Activated CD4-positive, alpha-beta T cell treated with anti-CD3 and anti-CD28 coated beads for 24 hours (primary cell): Measurements from ENCODE around the gene DEGS2.
A peak's percentile ranks its signal among the peaks of the same experiment; 100 is the strongest.
"Not testable (repeated sequence)": the region's sequence is repeated elsewhere in the genome, so short reads cannot be mapped to it uniquely, and the experiment has no call there.

ENCODE experiments used
- DNase-seq, 2 donors: peaks; one replicate each; pipeline ENCODE4 v3.0.0-alpha.2; 2020; ENCODE audit warnings: low read depth in 2 of 2

Gene DEGS2

DNA sequence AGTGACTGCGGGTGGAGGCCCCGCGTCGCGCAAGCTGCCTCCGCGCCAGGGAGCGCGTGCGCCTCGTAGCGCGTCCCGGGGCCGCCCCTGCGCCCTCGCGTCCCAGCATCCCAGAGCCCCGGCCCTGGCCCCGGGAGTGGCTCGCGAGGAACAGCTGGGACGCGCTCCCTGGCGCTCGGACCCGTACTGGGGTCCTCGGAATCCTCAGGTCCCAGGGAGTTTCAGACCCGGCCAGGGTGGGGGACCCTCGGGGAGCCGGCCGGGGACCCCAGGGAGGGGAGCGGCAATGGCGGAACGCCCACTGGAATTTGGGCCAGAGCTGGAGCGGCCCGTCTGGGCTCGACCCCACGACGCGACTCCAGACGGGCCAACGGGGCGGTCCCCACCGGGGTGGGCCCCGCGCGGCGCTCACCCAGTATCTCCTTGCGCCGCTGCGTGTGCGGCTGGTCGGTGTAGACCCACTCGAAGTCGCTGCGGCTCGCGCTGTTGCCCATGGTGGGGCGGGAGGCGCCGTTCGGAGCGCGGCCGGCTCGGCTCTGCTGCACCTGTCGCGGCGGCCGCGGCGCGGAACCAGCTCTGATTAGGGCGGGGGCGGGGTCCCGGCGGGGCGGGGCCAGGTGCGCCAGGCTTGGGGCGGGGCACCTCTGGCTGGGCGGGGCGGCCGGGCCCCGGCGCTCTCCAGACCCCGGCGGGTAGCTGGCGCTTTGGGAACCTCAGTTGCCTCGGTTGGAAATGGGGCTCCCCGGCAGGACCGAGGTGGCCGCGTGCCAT is at the start of gene DEGS2:
TSS of gene DEGS2 (minus strand) at position 552 of the 771 bp plus-strand sequence. CDS start at position 494, 58 bp downstream.
- DNase-seq: peak; percentile 45

DNA sequence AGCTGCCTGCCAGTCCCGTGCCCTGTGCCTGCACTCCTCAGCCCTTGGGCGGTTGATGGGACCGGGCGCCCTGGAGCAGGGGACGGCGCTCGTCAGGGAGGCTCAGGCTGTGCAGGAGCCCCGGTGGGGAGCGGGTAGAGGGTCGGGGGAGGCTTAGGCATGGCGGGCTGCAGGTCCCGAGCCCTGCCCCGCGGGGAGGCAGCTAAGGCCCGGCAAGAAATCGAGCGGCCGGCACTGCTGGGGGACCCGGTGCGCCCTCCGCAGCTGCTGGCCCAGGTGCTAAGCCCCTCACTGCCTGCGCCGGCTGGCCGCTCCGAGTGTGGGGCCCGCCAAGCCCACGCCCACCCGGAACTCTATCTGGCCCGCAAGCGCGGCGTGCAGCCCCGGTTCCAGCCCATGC is 48.7 kb upstream of the DEGS2 start:
- not testable (repeated sequence) for DNase-seq

DNA sequence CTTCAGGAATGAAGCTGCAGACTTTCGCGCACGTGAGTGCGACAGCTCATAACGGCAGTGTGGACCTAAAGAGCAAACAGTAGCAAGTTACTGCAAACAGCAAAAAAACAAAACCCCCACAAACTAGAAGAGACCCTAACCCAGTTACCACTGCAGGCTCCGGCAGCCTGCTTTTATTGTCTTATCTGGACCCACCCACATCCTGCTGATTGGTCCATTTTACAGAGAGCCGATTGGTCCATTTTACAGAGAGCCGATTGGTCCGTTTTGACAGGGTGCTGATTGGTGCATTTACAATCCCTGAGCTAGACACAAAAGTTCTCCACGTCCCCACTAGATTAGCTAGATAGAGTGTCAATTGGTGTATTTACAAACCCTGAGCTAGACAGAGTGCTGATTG is 48.1 kb upstream of the DEGS2 start:
- DNase-seq: not testable (repeated sequence)

DNA sequence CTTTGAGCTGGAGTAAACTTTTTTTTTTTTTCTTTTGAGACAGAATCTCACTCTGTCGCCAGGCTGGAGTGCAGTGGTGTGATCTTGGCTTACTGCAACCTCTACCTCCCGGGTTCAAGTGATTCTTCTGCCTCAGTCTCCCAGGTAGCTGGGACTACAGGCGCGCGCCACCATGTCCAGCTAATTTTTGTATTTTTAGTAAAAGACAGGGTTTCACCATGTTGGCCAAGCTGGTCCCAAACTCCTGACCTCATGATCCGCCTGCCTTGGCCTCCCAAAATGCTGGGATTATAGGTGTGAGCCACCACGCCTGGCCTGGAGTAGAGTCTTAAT is 45.4 kb upstream of the DEGS2 start:
- DNase-seq: not testable (repeated sequence)

DNA sequence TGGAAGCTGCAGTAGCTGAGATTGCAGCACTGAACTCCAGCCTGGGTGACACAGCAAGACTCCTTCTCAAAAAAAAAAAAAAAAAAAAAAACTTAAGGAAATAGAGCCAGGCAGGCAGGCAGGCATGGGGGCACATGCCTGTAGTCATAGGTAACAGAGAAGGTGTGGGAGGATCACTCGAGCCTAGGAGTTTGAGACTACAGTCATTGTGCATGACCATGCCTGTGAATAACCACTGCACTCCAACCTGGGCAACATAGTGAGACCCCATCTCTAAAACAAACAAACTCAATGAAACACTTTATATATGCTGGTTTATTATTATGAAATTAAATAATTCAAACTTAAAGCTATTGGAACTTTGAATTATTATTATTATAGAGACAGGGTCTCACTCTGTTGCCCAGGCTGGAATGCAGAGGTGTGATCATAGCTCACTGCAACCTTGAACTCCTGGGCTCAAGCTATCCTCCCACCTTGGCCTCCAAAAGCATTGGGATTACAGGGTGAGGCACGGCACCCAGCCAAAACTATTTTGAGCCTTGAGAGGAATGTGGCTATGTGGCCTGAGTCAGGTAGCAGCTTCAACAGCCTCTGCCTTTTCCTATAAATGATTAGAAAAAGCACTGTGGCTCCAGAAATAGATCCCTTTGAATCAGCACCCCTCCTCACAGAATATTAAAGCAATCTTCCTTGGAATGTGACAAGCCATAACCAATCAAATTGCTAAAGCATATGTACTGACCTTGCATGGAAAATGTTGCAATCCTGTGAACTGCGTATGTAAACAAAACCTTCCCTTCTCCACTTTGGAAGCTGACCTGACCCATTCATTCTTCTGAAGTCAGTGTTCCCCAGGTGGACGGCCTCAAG is 44.8 kb upstream of the DEGS2 start:
- no peak for DNase-seq

DNA sequence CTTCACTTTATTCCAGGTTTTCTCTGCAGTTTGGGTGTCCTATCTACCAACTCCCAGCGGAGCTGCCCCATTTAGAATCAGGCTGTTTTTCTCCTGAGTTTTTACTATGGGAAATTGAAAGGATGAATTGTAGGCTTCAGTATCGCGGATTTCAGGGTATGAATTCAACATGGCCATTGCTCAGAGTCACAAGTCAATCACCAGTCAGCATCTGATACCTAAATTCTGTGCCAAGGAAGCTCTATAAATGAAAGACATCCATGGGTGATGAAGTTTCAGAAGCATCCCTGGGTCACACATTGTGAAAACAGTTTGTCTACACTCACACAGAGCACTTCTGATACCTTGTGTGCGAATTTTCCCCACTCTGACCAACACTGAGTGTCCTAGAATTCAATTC is 43.7 kb upstream of the DEGS2 start:
- no peak for DNase-seq

DNA sequence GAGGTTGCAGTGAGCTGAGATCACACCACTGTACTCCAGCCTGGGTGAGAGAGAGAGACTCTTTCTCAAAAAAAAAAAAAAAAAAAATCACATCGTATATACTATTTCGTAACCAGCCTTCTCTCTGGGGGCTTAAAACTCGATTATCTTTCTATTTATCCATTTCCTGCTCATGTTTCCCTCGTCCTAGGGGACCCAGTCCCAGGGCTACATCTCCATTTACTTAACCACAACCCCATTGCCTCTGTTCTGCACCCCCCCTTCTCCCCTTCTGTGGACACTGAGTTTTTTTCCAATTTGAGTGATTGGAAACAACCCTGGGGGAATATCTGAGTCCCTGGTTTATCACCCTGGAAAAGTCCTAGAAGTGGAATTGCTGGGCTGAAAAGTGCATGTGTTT is 43.3 kb upstream of the DEGS2 start:
- no peak for DNase-seq

DNA sequence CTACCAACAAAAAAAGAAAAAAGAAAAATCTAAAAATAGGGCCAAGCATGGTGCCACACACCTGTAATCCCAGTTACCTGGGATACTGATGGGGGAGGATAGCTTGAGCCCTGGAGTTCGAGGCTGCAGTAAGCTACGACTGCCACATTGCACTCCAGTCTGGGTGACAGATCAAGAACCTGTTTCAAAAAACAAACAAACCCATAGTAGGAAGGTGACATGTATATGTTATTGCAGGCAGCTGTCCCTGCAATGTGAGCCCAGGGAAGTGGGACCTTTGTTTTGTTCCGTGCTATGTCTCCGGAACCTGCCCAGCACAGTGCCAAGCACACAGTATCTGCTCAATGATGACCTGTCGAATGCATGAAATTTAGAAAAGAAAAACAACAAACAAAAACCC is 42.3 kb upstream of the DEGS2 start:
- no peak for DNase-seq

DNA sequence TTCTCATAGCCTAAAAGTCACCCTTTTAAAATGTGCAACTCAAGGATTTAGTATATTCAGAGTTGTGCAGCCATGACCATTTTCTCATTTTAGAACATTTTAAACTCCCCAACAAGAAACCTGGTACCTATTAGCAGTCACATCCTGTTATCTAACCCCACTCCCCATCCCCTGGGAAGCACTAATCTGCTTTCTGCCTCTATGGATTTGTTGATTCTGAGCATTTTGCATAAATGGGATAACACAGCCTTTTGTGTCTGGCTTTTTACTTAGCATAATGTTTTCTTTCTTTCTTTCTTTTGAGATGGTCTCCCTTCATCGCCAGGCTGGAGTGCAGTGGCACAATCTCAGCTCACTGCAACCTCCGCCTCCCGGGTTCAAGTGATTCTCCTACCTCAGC is 40.9 kb upstream of the DEGS2 start:
- no peak for DNase-seq

DNA sequence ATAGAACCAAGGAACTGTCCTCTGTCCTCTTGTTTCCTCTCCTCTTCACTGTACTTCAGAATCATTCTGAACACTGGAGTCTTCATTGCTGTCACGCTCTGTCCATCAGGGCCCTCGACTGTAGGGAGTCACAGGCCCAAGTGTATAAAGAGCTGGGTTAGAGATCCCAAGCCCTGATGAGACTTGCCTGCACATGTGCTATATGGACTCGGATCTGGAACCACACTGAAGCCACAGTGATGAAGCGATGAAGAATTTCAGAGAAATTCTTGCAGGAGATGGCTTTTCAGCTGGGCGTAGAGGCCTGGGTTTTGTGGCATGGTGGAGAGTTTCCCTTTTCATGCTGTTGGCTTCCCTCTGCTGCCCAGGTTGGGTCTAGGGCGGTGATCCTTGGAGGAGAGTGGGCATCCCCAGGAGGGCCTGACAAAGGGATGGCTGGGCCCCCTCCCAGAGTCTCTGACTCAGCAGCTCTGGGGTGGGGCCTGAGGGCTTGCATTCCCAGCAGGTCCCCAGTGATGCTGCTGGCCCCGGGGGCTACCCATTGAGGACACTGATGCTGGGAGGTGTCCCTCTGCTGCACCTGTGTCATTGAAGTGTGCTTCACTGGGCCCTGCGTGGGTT is 39.9 kb upstream of the DEGS2 start:
- no peak for DNase-seq

DNA sequence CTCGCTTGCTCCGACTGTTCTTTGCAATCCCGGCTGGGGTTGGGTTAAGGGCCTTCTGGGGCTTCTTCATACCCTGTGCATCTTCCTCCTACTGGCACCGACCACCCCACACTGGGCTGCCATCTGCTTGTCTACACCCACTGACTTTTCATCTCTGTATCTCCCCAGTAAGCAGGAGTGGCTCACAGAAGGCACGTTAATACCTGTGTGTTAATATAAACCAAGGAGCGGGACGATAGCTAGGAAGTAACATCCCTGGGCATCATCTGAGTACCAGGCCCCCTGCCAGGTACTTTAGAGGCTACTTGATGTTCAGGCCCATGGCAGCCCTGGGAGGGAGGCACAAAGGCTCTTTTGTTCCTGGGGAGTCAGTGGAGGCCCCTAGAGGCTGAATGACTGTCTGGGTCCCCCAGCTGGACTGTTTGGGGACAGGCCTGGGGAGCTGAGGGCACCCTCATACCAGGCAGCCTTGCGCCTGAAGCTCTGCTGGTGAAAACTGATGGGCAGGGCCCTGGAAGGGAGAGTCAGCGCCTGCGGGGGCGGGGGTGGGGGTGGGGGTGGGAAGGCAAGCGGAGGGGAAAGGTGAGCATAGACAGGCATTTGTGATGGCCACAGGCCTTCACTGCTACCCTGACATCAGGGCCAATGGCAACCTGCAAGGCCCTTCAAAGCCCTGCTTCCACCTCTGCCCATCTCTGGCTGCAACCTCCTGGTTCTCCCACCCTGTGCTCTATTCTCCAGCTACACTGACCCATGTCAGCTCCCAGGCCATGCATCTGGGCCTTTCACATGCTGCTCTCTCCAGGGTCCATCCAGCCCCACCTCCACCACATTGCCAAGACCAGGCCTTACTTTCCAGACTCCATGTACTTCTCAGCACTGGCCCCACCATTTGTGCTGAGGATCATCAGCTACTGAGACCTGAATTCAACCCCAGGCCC is 34.2 kb upstream of the DEGS2 start:
- DNase-seq: no peak

DNA sequence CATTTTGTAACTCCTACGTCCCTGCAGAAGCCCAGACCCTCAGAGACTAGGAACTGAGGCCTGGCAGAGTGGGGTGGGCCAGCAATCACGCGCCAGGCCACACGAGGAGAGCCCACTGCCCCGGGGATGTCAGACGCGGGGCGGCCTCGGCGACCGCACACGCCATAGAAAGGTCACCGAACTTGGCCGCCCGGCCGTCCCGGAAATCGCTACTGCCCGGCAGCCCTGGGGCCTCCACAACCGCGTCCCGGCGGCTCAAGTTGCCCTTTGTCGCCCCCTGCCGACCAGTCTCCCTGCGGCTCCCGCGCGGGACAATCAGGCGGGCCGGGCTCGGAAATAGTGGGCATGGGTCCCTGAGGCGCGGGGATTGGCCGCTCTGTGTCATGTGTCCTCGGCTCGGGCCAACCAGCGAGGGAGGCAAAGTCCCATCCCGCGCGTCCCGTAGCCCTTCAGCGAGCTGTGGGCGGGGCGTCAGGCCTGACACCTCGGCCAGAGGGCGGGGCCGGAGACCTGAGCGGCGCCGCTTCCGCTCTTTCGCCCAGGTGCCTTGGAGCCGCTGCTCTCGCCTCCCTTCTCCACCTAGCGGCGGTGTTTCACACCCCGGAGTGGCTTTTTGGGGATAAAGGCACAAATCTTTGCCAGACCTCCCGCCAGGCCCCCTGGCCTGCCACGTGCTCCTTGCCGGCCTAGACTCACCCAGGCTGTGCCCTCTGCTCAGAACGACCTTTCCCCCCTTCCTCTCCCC is 33.4 kb upstream of the DEGS2 start:
- peak; percentile 98 to 99 for DNase-seq

DNA sequence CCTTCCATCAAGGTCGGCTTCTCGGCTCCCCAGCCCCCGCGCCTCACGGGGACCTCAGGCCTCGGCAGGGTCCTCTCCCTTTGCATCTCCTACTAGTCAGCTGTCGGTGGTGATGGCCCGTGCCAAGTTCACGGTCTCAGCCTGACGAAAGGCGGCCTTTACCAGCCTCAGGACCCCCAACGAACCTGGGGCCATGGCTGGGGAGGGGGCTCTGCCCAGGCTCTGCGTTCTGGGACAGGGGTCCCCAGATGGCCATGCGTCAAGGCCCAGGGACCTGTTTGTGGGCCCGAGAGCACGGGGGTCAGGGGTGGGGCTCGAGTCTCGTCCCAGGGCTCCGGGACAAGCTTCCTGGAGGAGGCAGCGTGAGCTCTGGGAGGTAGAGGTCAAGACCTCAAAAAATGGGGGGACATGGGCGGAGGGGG is 32.8 kb upstream of the DEGS2 start:
- no peak for DNase-seq

DNA sequence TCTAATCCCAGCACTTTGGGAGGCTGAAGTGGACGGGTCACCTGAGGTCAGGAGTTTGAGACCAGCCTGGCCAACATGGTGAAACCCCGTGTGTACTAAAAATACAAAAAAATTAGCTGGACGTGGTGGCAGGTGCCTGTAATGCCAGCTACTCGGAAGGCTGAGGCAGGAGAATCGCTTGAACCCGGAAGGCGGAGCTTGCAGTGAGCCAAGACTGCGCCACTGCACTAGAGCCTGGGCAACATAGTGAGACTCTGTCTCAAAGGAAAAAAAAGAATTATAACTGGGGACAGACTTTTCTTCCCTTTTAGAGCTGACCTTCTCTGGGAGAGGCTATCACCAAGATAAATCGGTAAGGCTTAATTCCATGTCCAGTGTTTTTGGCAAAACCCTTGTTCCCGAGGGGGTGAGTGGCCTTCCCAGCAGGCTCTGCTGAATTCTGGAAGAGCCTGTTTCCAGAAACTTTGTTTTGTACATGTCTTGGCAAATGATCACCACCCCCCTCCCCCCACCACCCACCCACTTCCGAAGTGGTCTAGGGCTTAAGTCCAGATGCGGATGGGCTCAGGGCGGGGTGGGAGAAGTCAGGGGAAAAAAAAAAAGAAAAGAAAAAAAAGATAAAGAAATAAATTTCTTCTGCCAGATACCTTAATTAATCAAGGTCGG is 32.3 kb upstream of the DEGS2 start:
- DNase-seq: no peak

DNA sequence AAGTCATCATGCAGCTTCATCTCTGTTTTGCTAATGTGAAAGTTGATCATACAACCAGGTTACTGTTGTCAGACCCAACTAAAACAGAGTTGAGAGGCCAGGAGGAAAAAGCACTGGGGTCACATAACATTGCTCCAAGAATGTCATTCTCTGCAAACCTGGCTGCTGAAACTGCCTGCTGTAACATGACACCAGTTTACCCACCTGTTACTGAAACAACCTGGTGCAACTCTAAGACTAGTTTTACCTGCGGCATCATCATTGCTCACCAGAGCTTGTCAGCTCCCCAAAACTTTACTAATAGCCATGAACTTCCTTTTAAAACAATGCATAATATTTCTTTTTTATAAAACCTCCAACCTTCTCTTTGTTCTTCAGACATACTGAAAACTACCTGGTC is 30.7 kb upstream of the DEGS2 start:
- no peak for DNase-seq

DNA sequence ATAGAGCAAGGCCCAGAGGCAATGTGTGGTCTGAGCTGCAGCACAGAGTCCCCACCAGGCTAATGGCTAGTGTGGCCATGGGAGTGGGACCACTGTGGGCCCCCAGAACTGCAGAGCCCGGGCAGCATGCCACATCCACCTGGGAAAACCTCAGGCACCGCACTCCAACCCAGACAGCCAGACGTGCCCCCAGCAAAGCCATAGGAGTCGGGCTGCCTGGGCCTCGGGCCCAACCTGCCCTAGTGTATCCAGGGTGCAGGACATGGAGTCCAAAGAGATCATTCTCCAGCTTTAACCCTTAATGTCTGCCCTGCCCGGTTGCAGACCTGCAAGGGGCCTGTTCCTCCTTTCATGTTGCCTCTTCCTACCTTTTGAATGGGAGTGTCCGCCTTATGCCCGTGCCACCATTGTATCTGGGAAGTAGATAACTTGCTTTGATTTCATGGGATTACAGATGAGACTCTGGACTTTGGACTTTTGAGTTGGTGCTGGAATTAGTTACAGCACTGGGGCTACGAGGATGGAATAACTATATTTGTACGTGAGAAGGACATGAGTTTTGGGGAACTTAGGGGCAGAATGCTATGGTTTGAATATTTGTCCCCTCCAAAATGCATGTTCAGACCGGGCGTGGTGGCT is 29.1 kb upstream of the DEGS2 start:
- DNase-seq: no peak

DNA sequence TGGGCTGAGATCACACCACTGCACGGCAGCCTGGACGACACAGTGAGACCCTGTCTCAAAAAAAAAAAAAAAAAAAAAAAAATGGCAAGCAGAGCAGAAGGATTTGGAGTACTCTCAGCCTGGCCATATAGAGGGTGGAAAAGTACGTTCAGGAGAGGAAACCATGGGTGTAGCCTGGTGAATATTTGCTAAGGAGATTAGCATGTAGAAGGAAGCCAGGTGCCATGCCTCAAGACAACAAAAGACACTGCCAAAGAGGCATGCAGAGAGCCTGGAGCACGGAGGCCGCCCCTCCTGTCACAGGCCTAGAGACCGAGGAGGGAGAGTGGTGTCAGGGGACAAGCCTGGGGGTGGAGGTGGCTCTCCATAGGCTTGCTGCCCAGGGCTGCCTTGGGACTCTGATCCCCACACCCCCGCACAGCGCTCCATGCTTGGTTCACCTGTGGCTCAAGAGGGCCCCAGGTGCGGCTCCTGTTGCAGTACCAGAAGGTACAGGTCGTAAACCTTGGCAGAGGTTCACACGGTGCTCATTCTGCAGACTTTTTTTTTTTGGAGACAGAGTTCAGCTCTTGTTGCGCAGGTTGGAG is 27.9 kb upstream of the DEGS2 start:
- no peak for DNase-seq

DNA sequence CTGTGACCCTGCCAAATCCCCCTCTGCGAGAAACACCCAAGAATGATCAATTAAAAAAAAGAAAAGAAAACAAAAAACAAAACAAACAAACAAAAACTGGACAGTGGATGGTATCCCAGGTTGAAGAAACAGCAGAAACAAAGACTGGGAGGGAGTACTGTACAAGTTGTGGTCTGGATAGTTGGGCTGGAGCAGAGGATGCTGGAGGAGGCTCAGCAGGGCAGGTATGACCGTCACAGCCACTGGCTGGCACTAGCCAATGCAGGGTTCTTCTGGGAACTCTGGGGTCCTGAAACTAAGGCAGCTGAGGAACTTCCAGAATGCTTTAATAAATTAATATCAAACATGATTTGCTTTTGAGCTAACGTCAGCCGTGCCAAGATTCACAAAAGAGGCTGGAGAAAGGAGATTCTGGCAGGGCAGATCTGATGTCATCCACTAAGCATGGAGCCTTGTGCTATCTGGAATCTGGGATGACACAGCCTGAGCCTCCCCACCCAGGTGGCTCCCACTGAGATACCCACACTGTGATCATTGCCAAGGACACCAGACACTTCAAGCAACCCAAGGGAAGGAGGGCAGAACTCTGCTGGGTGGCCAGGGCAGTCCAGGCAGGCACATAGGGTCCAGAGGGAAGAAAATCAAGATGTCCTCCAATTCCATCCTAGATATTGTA is 22.6 kb upstream of the DEGS2 start:
- not testable (repeated sequence) for DNase-seq

DNA sequence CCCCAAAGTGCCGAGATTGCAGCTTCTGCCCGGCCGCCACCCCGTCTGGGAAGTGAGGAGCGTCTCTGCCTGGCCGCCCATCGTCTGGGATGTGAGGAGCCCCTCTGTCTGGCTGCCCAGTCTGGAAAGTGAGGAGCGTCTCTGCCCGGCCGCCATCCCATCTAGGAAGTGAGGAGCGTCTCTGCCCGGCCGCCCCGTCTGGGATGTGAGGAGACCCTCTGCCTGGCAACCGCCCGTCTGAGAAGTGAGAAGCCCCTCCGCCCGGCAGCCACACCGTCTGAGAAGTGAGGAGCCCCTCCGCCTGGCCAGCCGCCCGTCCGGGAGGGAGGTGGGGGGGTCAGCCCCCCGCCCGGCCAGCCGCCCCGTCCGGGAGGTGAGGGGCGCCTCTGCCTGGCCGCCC is 21.2 kb upstream of the DEGS2 start:
- DNase-seq: not testable (repeated sequence)
